EL (cell line): ENCODE data around the gene RASGRF2.
A peak's percentile ranks its signal among the peaks of the same experiment; 100 is the strongest.

Experiments
- DNase-seq: peaks from one replicate; pipeline ENCODE4 v3.0.0-alpha.2; 2016

The RASGRF2 gene

DNA sequence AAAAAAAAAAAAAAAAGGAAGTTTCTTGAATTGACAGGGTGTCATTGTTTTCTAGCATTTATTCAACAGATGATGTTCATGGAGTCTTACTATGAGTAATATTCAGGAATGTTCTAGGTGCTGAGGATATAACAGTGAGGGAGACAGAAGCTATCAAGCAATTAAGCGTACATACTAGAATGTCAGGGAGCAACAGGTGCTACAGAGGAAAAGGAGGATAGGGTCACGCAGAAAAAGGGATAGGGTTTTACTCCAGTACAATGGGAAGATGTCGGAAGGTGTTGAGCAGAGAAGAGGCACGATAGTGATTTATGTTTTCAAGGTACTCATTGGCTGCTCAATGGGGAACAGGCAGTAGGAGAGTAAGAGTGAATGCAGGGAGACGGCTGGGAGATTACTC lies 6.6 kb upstream of the RASGRF2 start:
- DNase-seq, result no peak

DNA sequence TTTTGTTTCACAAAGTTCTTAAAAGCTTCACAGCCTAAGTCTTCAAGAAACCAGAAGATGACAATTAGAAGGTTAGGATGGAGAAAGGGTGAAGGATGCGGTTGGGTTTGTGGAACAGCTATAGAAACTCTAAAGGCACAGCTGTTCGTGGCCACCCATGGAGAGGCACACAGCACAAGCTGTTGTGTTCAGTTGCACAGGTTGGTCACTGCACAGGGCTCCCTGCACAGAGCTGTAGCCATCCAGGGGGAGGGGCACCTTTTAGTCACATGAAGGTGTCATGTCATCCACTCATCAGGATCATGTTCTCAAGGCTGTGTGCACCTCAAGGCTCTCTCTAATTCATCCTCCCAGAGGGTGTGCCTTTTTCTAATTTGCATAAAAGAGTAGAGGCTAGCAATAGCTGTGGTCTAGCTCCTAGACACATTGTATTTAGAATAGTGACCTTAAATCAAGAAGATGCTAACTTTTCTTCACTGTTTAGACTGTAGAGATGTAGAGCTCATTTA lies 5.0 kb upstream of the RASGRF2 start:
- no peak for DNase-seq

DNA sequence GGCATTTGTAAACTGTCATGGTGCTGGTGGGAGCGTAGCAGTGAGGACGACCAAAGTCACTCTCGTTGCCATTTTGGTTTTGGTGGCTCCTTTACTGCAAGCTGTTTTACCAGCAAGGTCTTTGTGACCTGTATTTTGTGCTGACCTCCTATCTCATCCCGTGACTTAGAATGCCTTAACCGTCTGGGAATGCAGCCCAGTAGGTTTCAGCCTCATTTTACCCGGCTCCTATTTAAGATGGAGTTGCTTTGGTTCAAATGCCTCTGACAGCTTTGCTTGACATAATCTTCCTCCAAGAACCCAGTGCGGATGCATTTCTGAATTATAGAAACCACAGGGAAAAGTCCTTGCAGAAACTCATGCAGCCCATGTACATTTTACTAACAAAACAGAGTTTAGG lies 3.9 kb upstream of the RASGRF2 start:
- no peak for DNase-seq

DNA sequence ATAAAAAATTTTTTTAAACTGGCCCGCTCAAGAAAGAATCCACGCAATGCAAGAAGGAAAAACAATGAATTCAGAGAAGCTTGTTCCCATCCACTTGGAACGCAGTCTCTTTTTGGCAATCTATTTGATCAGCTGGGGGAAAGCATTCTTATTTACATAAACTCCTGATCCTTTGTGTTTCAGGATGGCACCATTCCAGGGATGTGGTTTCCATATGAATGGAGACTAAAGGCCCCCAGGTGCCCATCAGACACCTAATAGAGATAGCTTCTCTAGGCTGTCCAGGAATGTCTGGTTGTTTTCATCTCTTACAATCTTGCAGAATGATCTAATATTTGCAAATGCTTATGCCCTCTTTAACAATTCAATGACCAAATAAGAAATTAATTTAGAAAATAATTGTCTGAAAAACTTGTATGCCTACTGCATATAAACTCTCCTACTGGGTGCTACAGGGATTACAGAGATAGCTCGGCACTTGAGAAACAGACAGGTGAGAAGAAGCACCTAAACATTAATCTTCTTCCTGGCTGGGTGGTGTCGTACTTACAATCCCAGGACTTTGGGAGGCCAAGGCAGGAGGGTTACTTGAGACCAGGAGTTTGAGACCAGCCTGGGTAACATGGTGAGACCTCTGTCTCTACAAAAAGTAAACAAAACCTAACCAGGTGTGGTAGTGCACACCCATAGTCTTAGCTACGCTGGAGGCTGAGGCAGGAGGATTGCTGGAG lies 3.0 kb upstream of the RASGRF2 start:
- DNase-seq, result no peak

DNA sequence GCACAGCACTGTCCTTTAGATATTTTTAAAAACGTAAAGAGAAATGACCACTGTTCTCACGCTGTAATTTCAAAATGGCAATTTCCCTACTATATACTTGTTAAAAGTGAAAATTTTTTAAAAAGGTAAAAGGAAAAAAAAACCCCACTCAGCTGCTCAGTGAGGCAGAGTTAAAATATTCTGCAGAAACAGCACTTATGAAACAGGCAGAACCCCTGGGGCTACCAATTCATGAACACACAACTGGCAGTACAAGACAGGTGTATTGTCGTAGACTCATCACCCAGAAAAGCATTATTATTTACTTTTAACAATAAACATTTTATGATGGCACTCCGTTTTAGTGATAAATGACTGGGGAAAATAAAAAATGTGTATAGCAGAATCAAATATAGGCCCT lies 1.5 kb upstream of the RASGRF2 start:
- no peak for DNase-seq

DNA sequence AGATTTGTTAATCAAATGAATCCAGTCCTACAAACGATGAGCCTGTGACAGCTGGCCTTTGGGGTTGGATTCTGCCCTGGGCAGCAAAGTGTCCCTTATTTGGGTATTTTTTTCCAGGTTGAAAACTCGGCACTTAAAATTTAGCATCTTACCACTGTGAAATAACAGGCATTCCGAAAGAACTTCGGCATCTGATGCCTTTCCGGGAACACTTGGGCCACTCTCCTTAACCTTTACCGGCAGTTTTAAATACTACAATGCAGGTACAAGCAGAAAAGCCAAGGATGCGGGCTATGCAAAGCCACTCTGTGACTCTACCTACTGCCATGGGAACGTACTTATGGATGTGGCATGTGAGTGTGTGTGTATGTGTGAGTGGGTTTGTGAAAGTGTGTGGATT lies 1.0 kb upstream of the RASGRF2 start:
- DNase-seq, result no peak

DNA sequence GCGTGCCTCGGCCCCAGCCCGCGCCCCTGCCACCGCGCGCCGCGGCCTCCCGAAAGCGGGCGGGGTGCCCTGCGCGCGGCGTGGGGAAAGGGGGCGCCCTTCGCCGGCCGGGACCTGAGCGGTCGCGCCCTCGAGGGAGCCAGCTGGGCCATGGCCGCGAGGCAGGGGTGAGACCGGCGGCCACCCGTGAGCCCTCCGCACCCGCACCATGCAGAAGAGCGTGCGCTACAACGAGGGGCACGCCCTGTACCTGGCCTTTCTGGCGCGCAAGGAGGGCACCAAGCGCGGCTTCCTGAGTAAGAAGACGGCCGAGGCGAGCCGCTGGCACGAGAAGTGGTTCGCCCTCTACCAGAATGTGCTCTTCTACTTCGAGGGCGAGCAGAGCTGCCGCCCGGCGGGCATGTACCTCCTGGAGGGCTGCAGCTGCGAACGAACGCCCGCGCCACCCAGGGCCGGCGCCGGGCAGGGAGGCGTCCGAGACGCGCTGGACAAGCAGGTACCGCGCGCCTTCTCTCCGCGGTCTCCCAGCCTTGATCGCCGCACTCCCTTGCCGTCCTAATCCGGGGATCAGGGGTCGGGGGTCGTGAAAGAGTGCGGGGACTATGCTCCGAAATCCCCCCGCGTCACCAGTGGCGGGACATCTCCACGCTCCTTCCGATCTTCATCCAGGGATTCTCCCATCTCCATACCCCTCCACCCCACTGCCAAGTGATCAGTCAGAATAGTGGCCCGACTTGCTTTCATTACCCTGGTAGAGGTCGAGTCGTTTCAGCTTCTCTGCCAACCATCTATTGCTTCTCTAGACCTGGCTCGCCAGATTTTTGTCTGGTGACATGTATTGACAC lies 590 bp downstream of the RASGRF2 start:
- peak; percentile 32 for DNase-seq

DNA sequence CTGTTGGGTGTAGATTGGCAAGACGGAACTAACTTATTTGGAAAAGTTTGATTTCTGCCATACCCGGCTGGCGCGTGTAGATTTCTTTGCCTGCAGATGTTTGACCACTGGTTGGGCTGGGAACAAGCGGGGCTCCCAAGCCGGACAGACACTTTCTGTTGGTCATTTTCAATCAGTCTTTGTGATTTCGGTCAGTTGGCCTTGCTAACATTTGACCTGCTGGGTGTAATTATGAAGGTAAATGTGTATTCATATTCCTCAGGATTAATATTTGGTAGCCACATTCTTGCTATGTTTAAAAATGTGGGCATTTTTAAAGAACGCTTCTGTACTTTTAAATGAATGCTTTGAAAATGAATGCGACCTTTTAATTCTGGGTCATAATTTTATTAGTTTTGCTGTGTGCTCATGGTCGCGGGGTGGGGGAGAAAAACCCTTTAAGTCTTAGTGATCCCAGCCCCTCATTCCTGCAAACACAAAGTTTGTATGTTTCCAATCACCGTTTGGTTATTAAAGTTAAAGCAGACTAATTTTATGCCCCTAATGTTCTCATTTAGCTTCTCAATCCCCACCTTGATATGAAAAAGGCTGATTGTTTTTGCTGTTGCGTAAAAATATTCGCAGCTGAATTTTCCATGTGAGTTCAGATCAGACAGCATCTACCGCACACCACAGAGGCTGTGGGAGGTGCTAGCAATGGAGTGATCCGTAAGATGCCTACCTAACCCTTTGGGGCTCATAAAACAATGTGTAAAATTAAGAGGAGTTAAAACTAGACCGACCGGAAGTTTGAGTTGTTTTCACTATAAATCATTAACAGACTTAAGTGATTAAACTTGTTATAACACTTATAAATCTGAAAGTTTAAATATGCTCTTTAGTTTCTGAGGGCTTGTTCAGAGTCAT lies 1.5 kb downstream of the RASGRF2 start:
- DNase-seq, result no peak

DNA sequence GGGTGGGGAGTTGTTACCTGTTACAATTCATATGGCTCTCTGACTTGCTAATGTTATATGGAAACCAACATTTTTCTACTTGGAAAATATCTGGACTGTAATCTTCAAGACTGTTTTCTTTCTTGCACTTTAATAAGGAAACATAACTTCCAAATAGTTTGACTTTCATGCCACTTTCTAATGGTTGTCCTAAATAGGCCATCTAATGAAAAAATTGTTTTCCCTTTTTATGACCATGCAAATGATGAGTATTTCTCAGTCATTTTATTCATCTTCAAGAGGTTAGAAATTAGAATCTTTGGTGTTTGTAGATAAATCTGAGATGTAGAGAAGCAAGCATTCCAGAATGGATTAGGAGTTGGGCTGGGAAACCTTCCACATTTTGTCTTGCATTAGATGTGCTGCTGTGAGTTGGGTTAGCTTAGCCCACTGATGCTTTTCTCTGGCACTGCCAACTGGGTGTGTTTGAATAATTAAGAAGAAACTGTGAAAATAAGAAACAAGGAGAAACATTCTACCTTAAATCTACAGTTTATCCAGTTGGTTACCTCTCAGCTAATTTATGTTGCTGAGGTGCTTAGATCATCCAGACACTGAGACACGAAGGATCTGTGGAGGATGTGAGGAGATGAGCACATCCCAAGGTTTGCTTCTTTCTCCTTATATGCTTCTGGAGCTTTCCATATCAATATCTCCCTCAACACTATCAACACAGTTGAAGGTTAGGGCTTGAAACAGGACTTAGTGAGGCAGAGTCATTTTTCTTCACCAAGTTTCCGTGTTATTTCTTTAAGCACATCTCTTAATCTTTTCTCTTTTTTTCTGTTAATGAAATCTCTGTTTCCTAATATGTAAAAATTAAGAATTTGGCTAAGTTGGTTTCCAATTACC lies 2.7 kb downstream of the RASGRF2 start:
- DNase-seq, result no peak

DNA sequence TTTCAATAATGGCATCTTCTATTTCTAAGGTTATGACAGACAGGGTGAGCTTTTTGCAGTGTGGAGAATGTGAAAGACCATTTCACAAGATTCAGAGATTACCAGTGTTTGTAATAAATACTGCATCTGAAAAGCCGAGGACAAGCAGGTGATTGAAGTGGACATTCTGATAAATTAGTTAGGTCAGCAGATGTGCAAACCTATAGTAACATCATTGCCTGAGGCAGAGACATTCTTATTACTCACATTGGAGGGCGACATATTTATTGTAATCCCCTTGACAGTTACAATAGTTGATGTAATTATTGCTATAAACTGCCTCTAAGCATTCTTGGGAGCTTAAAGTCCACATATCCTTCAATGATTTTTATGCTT lies 3.3 kb downstream of the RASGRF2 start:
- peak; percentile 9 for DNase-seq

DNA sequence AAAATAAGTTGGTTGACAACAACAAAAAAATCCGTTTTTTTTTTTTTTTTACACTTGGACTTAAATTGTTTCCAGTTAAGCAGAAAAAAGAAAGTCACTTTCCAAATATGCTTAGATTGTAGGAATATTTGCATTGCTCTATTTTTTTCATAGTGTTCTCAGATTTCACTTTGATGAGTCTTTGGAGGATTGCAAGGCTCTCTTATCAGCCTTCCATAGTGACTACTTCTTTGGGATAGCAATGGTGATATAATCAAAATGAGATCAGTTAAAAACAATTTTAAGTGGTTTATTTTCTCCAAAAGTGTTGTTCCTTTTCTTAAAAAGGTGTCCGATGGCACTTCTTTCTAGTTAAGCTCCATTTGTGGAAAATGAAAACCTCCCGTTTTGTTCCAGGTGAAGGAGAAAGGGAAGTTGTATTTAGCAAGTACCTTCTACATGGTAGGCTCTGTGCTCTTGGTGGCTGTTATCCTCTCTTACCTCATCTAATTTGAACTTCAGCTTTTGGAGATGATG lies 3.9 kb downstream of the RASGRF2 start:
- peak; percentile 43 for DNase-seq

DNA sequence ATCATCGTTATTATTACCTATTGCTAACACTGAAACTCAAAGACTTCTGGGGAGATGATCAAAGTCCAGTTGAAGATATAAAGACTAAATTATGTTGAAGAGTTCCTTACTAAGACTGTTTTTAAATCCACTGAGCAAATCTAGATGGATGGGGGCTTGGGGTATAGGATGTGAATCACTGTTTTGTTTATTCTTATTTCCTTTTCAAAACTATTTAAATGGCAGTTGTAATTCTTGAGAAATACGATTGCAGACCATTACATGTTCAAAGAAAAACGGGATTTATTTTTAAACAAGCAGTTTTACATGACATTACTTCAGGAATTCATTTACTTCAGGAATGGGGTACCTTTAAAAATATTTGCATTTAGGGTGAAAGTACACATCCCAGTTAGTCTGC lies 4.3 kb downstream of the RASGRF2 start:
- DNase-seq, result peak; percentile 5

DNA sequence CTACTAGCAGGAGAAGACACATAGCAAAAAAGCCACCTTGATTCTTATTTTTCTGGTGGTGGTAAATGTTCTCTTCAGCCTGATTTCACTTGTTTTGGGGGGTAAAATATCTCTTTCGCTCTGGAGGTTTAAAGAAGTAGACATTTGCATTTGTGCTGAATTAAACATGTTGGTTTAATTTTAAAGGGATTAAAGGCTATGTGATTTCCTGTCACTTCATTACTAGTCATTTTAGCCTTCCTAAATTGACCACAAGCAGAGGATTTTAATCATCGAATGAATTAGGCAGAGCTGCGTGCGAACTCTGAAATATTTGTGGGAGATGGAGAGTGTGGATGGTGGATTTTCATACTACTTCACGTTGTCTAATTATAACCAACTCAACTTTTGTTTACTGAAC lies 4.8 kb downstream of the RASGRF2 start:
- no peak for DNase-seq

DNA sequence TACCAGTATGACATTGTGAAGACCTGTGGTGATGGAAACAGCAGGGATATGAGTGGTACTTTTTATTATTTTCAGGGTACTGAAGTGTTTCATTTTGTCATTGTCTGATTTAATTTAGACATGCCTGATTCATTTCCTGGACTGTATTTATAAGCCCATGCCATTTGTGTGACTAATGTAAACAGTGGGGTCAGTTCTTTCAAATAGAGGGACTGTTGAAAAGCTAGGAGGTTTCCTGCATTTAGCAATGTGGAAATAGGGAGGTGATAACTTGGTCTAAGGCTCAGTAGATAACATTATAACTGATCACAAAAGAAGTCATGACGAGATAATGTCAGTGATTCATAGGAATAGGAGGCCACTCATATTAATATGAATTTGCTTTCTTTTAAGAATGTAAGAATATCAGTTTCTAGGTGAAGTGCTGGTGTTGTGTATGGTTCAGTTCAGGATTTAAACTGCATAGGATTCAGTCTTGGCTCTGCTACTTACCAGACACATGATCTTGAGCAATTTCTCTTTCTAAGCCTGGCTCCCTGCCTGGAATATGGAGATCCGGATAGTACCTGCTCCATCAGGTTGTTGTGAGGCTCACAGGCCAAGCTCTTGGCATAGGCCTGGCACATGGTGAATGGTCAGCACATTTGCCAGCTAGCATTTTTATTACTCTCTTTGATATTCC lies 7.5 kb downstream of the RASGRF2 start:
- DNase-seq, result peak; percentile 91

DNA sequence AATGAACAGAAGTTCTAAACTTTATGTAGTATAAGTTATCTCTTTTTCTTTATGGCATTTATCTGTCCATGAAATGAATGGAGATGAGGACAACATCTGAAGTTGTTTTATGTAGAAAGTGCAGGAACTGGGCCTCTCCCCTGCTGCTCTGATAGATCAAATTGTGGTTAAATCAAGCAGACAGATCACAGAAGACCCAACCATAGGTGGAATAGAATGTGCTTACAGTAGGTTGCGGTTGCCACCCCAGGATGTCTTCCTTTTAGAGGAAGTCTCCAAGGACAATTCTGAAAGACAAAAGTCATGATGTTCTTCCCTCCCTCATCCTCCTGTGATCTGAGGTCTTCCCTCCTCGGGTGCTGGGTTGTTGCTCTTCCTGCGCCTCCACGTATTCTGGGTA lies 12.9 kb downstream of the RASGRF2 start:
- DNase-seq, result no peak

DNA sequence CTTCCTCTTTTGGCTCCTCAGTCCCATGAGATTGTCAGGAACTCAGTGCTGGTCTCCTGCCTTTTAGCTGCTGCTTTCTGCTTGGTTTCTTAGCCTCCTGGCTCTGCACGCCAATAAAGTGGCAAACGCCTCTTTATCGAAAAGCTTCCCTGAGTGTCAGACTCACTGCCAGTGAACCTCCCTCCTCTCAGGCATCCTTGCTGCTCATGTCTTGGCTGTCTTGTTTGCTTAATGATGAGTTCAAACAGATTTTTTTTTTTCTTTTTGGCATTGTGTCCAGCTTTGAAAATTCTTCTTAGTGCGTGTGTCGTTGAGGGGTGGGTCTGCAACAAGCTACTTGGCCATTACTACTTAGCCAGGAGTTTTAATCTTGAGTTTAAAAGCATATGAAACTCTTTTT lies 14.9 kb downstream of the RASGRF2 start:
- DNase-seq, result no peak

DNA sequence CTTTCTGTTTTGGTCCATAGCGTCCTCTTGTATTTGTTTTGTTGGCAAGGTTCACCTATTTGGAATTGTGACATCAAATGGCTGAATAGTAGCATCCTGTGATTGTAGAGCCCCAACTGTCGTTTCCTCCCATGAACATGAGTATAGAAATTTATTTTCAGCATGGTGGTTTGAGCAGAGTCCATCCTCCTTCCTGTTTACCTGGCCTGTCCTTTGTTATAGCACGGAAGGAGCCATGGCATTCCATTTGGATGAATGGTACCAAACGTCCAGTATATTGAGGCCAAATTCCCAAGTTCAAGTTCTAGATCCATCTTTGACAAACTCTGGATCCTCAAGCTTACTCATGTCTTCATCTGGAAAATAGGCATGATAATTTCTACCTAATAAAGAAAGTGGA lies 16.8 kb downstream of the RASGRF2 start:
- DNase-seq, result no peak

DNA sequence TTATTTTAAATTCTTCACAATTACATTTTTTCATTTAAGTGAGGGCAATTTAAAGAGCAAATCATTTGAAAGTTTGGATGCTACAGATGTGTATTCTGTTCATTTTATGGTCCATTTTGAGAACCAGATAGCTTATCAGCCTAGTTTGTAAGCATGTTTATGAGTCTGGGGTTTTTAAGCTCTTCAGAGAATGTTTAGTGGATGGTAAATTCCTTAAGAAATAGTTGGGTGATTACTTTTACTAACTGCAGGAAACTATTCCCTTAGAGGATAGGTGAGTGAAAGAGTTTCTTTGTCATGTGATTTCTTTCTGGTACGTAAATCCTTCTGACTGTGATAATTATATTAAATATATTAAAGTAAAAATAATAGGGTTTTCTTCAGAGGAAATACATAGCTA lies 17.6 kb downstream of the RASGRF2 start:
- no peak for DNase-seq

DNA sequence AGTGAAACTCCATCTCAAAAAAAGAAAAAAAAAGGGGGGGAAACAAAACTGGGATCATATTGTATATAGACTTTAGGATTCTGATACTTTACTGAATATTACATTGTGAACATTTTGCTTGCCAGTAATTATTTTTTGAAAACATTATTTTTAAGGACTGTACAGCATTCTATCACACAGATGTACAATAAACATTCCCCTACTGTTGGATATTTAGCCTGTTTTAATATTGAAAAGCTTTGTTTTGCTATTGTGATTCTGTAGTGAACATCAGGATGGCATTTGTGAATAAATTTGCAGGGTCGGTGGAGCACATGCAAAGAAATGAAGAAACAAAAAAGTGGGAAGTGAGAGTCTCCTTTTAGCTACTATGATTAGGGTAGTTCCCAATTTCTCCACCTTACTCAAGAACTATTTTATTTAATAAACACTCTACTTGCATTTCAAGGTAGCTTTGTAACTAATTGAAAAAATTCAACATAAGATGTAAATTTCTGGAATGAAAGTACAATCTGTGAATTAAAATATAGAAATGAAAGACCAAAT lies 18.7 kb downstream of the RASGRF2 start:
- no peak for DNase-seq

DNA sequence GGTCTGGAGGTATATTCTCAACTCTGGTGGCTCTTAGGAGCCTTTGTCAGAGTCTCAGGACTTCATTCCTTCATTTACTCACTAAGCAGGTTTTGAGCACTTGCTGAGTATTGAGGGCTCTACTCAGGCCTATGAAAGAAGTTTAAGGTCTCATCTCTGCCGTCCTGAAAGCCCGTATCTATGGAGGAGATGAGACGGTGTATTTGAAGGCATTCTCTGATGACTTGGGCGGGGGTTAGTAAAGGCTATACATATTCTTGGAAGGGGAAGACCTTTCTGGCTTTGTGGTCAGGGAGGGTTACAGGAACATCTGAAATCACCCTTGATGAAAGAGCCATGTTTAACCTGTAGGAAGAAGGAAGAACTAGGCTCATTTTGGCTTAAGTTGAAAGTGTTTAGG lies 21.9 kb downstream of the RASGRF2 start:
- no peak for DNase-seq

DNA sequence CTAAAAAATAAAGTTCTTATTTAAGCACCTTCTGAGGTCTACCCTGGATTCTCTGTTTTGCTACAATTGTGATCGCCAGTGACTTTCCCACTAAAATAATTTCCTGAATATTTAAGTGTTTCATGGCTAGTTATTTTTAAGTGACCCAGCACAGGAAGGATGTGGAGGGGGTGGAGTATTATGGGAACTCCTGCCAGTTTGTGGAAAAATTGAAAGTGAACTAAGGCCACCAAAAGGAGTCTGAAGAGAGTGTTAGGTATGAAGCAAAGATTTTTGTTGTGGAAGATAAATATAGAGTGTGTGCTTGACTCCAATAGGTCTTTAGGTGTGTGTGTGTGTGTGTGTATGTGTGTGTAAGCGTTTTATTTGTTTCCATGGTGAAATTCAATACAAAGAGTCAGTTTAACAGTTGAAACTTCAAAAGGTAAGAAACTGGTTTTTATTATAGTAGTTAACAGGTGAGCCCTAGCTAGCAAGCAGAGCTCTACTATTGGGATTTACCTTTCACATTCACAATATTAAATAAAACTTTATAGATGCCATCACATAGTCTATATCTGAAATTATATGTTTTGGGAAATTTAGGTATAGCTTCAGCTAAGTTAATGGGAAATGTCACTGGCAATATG lies 25.6 kb downstream of the RASGRF2 start:
- DNase-seq, result no peak
